Hepatocyte (in vitro differentiated cells): ENCODE results near the gene MARCHF9.

Experiments used
- CTCF ChIP-seq: fragments of 200-600 bp; sonication (generic); IDR thresholded peaks from 2 replicates; pipeline ENCODE4 v1.5.1; 2016; ENCODE audit warnings: antibody characterized with exemption, mild to moderate bottlenecking; ENCODE audit not compliant: poor library complexity
- EZH2phosphoT487 ChIP-seq: fragments of 200-600 bp; sonication (generic); IDR thresholded peaks from one replicate; pipeline ENCODE4 v1.6.1; 2018; ENCODE audit warnings: antibody characterized with exemption, mild to moderate bottlenecking, low read depth, moderate library complexity; ENCODE audit not compliant: unreplicated experiment, severe bottlenecking

- TF ChIP-seq EZH2phosphoT487 (no peak), CTCF (no peak)
Measured at GRCh38 chr12:57758552-57759359, 3.9 kb downstream of the MARCHF9 start.
